Measurements from ENCODE around the gene EVX2.

EVX2 gene

DNA sequence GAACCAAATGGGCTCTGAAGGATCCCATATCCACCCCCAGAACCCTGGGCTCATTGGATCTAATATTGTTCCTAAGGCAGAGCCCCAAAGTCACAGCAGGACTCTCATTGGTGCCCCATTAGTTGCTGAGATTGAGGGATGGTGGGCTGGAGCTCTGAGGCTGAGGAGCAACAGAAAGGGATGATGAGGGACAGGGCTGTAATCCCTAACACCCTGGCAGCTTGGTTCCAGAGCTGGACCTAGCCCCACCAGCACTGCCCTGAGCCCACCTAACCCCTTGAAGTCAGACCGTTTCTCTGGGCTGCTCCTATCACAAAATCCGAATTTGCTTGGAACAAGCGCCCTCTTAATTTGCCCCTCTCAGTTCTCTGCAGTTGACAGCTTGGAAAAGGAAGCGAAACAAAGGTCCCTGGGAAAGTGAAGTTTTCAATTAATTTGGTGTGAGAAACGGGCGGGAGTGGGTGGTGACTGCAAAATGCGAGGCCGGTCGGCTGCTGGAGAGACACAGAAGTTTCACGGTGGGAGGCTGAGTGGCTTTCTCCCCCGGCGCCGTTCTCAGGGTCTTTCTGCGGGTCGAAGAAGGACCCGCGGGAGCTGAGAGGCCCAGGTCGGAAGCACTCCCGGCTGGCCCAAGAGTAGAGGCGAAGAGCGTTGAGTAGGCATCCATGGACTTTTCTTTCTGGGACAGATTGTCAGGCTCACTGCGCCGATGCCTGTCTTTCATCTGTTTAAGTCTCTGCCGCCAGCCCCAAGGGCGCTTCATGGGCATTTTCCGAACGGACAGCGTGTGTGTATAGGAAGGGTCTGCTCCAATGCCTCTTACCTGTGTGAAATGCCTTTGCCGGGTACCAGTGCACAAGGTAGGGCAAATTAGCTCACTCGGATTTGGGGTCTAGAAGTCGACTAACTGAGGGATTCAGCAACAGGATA is 7.8 kb upstream of the EVX2 start:
- H3K27me3 ChIP-seq (ENCODE audit: control insufficient read depth, insufficient read depth, low read length): peaks cover 99% of the 10 kb centered on the region

DNA sequence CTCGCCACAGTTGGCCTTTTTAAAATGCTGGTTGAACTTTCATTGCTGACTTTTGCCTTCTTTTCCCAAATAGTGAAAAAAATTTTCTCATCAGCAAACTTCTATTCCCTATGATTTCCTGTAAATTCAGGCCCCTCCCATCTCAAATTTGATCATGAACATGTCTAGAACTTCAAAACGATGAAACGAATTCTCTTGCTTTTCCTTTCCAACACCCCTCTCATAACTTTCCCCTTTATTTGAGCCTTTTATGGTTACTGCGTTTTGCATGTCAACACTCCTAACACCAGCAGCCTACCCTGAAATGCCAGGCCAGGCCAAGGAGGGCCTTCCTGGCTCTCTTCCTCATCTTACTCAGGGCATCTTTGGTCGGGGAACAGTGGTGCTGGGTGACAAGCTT is 7.1 kb upstream of the EVX2 start:
- Histone ChIP-seq H3K27ac (ENCODE audit: low read depth, low read length) (no peak overlapping the region), H3K9me3 (ENCODE audit: control insufficient read depth, insufficient read depth, low read length) (no peaks in the 10 kb centered on the region), H3K4me3 (ENCODE audit: low read depth, low read length) (no peak overlapping the region), H3K4me1 (ENCODE audit: control insufficient read depth, insufficient read depth, low read length) (peaks cover 23% of the 10 kb centered on the region), H3K9ac (ENCODE audit: low read depth, low read length) (no peak overlapping the region), H3K27me3 (ENCODE audit: control insufficient read depth, insufficient read depth, low read length) (peaks cover 99% of the 10 kb centered on the region), H3K36me3 (ENCODE audit: control insufficient read depth, insufficient read depth, low read length) (no peaks in the 10 kb centered on the region)

More for the DNA sequence above, 7.8 kb upstream of the EVX2 start:
- Histone ChIP-seq H3K36me3 (ENCODE audit: control insufficient read depth, insufficient read depth, low read length) (no peaks in the 10 kb centered on the region), H3K9me3 (ENCODE audit: control insufficient read depth, insufficient read depth, low read length) (no peaks in the 10 kb centered on the region), H3K4me1 (ENCODE audit: control insufficient read depth, insufficient read depth, low read length) (peaks cover 29% of the 10 kb centered on the region), H3K4me3 (ENCODE audit: low read depth, low read length) (no peak overlapping the region), H3K27ac (ENCODE audit: low read depth, low read length) (no peak overlapping the region), H3K9ac (ENCODE audit: low read depth, low read length) (no peak overlapping the region)

- Histone ChIP-seq H3K4me3 (ENCODE audit: low read depth, low read length) (no peak overlapping the region), H3K4me1 (ENCODE audit: control insufficient read depth, insufficient read depth, low read length) (peaks cover 27% of the 10 kb centered on the region), H3K36me3 (ENCODE audit: control insufficient read depth, insufficient read depth, low read length) (no peaks in the 10 kb centered on the region), H3K27ac (ENCODE audit: low read depth, low read length) (no peak overlapping the region), H3K9ac (ENCODE audit: low read depth, low read length) (no peak overlapping the region), H3K27me3 (ENCODE audit: control insufficient read depth, insufficient read depth, low read length) (peaks cover 99% of the 10 kb centered on the region), H3K9me3 (ENCODE audit: control insufficient read depth, insufficient read depth, low read length) (no peaks in the 10 kb centered on the region)
Measured at GRCh38 chr2:176089843-176090395, 6.2 kb upstream of the EVX2 start.

DNA sequence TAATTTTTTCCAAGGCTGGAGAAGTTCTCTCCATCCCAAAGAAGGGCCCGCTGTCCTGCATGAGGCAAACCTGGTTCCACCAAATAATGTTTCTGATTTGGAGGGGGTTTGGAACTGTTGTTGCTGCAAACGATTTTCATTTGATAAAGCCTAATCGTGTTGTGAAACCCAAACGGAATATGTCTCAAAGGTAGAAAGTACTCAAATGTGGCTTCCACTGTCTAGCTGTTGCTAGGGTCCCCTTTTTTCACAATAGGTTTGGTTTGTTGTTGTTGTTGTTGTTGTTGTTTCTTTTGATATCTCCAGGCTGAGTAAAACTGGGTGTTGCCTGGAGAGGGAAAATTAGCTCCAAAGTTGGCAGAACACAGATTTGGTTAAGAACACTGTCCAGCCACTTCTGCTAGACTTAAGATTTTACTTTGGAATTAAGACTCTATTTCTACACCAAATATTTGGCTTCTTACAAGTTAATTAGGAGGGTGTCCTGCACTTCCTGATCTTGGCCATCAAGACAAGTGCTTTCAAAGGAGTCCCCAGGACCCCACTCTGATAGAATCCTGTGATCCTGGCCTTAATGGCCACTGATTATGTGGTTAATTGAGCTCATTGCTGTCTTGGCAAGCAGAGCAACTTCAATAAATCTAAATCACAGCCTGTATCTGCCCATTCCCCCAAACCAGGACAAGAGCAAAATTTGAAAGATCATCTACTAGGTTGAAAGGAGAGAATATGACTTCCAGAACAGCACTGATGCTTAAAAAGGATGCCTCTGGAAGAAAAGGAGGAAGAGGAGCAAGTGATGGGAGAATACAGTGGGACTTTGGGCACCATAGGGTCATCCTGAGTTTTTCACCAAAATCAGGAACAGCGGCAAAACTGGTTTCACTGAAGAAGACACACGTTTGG is 5.4 kb upstream of the EVX2 start:
- Histone ChIP-seq H3K9me3 (ENCODE audit: control insufficient read depth, insufficient read depth, low read length) (no peaks in the 10 kb centered on the region), H3K9ac (ENCODE audit: low read depth, low read length) (no peak overlapping the region), H3K27ac (ENCODE audit: low read depth, low read length) (no peak overlapping the region), H3K4me1 (ENCODE audit: control insufficient read depth, insufficient read depth, low read length) (peaks cover 27% of the 10 kb centered on the region), H3K4me3 (ENCODE audit: low read depth, low read length) (no peak overlapping the region), H3K27me3 (ENCODE audit: control insufficient read depth, insufficient read depth, low read length) (peaks cover 99% of the 10 kb centered on the region), H3K36me3 (ENCODE audit: control insufficient read depth, insufficient read depth, low read length) (no peaks in the 10 kb centered on the region)

- Histone ChIP-seq H3K27ac (ENCODE audit: low read depth, low read length) (no peak overlapping the region), H3K4me3 (ENCODE audit: low read depth, low read length) (peak overlapping the region; percentile 41), H3K9ac (ENCODE audit: low read depth, low read length) (no peak overlapping the region)
Measured at GRCh38 chr2:176088048-176088936, 4.5 kb upstream of the EVX2 start.

DNA sequence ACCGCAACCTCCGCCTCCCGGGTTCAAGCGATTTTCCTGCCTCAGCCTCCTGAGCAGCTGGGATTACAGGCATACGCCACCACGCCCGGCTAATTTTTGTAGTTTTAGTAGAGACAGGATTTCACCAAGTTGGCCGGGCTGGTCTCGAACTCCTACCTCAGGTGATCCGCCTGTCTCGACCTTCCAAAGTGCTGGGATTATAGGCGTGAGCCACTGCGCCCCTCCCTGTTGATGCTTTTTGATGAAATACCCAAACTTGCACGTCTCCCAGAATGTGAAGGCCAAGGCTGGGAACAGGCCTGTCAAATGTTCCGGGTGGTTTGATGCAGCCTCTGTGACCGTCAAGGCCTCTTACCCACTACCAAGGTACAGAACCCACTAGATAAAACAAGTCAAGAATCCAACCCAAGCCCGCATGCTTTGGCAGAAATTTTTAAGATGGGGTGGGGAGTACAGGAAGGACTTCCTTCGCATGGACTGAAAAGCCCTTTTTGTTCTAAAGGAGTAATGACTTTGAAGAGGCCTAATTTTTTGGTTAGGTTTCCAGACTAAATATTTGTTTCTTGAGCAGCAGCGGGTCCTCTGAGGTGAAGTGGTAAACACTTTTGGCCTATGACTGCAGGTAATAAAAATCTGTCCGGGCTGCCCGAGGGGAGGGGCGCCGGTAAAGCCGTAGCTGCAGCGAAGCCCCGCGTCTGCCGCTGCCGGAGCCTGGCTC is 3.7 kb upstream of the EVX2 start:
- H3K27ac ChIP-seq (ENCODE audit: low read depth, low read length): no peak overlapping the region
- H3K4me1 ChIP-seq (ENCODE audit: control insufficient read depth, insufficient read depth, low read length): peaks cover 20% of the 10 kb centered on the region
- H3K27me3 ChIP-seq (ENCODE audit: control insufficient read depth, insufficient read depth, low read length): peaks cover 99% of the 10 kb centered on the region
- H3K36me3 ChIP-seq (ENCODE audit: control insufficient read depth, insufficient read depth, low read length): no peaks in the 10 kb centered on the region
- H3K4me3 ChIP-seq (ENCODE audit: low read depth, low read length): peak overlapping the region; percentile 41
- H3K9me3 ChIP-seq (ENCODE audit: control insufficient read depth, insufficient read depth, low read length): no peaks in the 10 kb centered on the region
- H3K9ac ChIP-seq (ENCODE audit: low read depth, low read length): no peak overlapping the region

More at GRCh38 chr2:176088048-176088936, 4.5 kb upstream of the EVX2 start:
- Histone ChIP-seq H3K36me3 (ENCODE audit: control insufficient read depth, insufficient read depth, low read length) (no peaks in the 10 kb centered on the region), H3K4me1 (ENCODE audit: control insufficient read depth, insufficient read depth, low read length) (peaks cover 23% of the 10 kb centered on the region), H3K27me3 (ENCODE audit: control insufficient read depth, insufficient read depth, low read length) (peaks cover 99% of the 10 kb centered on the region), H3K9me3 (ENCODE audit: control insufficient read depth, insufficient read depth, low read length) (no peaks in the 10 kb centered on the region)

GRCh38 chr2:176085861-176086771 is 2.4 kb upstream of the EVX2 start:
- Histone ChIP-seq H3K9ac (ENCODE audit: low read depth, low read length) (no peak overlapping the region), H3K27me3 (ENCODE audit: control insufficient read depth, insufficient read depth, low read length) (peaks cover 100% of the 10 kb centered on the region), H3K36me3 (ENCODE audit: control insufficient read depth, insufficient read depth, low read length) (no peaks in the 10 kb centered on the region), H3K27ac (ENCODE audit: low read depth, low read length) (no peak overlapping the region), H3K4me3 (ENCODE audit: low read depth, low read length) (peak overlapping the region; percentile 36; the same call in 1 of the 2 replicates), H3K4me1 (ENCODE audit: control insufficient read depth, insufficient read depth, low read length) (peaks cover 17% of the 10 kb centered on the region), H3K9me3 (ENCODE audit: control insufficient read depth, insufficient read depth, low read length) (no peaks in the 10 kb centered on the region)

GRCh38 chr2:176085120-176085788 is 1.5 kb upstream of the EVX2 start:
- H3K36me3 ChIP-seq (ENCODE audit: control insufficient read depth, insufficient read depth, low read length): no peaks in the 10 kb centered on the region
- no peak overlapping the region for H3K27ac ChIP-seq (ENCODE audit: low read depth, low read length)
- no peak overlapping the region for H3K9ac ChIP-seq (ENCODE audit: low read depth, low read length)
- H3K4me3 ChIP-seq (ENCODE audit: low read depth, low read length): peak overlapping the region; percentile 36; the same call in 1 of the 2 replicates
- H3K9me3 ChIP-seq (ENCODE audit: control insufficient read depth, insufficient read depth, low read length): no peaks in the 10 kb centered on the region
- H3K4me1 ChIP-seq (ENCODE audit: control insufficient read depth, insufficient read depth, low read length): peaks cover 17% of the 10 kb centered on the region
- H3K27me3 ChIP-seq (ENCODE audit: control insufficient read depth, insufficient read depth, low read length): peaks cover 100% of the 10 kb centered on the region
